ENCODE results near the gene LILRB1. TPM values are rescaled to one million over a fixed set of nuclear protein-coding genes. Genes with fewer than 3 reads are reported as not detected.

LILRB1 gene
- total and polyA plus RNA-seq, 2 of the 13 experiments (the other 11 are each of a cell fraction or from before 2014, with no cell fraction given): not detected

GRCh38 chr19:54661846-54662481 lies 31.7 kb downstream of the LILRB1 start:
- Histone ChIP-seq H2AFZ (ENCODE audit: low read length) (no peak overlapping the region), H3K4me1 (ENCODE audit: insufficient read depth, low read length) (no peaks in the 10 kb centered on the region), H3K79me2 (ENCODE audit: insufficient read depth, low read length) (no peaks in the 10 kb centered on the region), H3K4me2 (ENCODE audit: low read depth, low read length) (no peak overlapping the region), H3K36me3 (replicated peaks in 1 of 2; ENCODE audit: control insufficient read depth in 1 of 2, insufficient read depth in 2 of 2, low read length in 2 of 2) (no peaks in the 10 kb centered on the region), H4K20me1 (ENCODE audit: insufficient read depth, low read length) (no peaks in the 10 kb centered on the region), H3K27ac (ENCODE audit: extremely low read length, insufficient read depth, low read length) (no peak overlapping the region), H3K9ac (ENCODE audit: insufficient read depth, low read depth, low read length) (no peak overlapping the region), H3K27me3 (ENCODE audit: control insufficient read depth in 1 of 2, insufficient read depth in 2 of 2, low read length in 2 of 2) (no peaks in the 10 kb centered on the region), H3K9me3 (ENCODE audit: low read length) (no peaks in the 10 kb centered on the region), H3K4me3 (replicated peaks in 1 of 3; ENCODE audit: insufficient read depth in 1 of 3, low read depth in 2 of 3, low read length in 3 of 3) (no peak overlapping the region)
- WGBS (ENCODE audit: low lambda C conversion rate): 70% methylated on average over 11 of the region's 13 CpGs
- TF ChIP-seq ZBTB10 (CRISPR knock-in tag; IDR thresholded peaks at IDR 0.05; ENCODE audit: borderline replicate concordance): no peak
- TF ChIP-seq TBP (CRISPR knock-in tag; IDR thresholded peaks at IDR 0.05): no peak
- TF ChIP-seq ATM (IDR thresholded peaks at IDR 0.05; ENCODE audit: borderline replicate concordance): no peak
- TF ChIP-seq ZNF337 (CRISPR knock-in tag; IDR thresholded peaks at IDR 0.05; ENCODE audit: borderline replicate concordance, low read depth): no peak
- no peak for TF ChIP-seq MTF2 (CRISPR knock-in tag; IDR thresholded peaks at IDR 0.05; ENCODE audit: borderline replicate concordance)
- TF ChIP-seq JUNB (CRISPR knock-in tag; IDR thresholded peaks at IDR 0.05; ENCODE audit: borderline replicate concordance): no peak
- no peak for TF ChIP-seq ZNF574 (CRISPR knock-in tag; IDR thresholded peaks at IDR 0.05)
- TF ChIP-seq MAX (IDR thresholded peaks at IDR 0.05): no peak
- TF ChIP-seq PHB2 (IDR thresholded peaks at IDR 0.05; ENCODE audit: partially characterized antibody): no peak
- no peak for TF ChIP-seq ZNF143 (CRISPR knock-in tag; IDR thresholded peaks at IDR 0.05)
- no peak for TF ChIP-seq ZNF749 (CRISPR knock-in tag; IDR thresholded peaks at IDR 0.05; ENCODE audit: borderline replicate concordance)
- TF ChIP-seq RBM22 (optimal IDR thresholded peaks at IDR 0.05; ENCODE audit: low read length): no peak
- TF ChIP-seq ZNF530 (CRISPR knock-in tag; IDR thresholded peaks at IDR 0.05; ENCODE audit: low read depth): no peak
- no peak for TF ChIP-seq ZFP41 (CRISPR knock-in tag; IDR thresholded peaks at IDR 0.05; ENCODE audit: borderline replicate concordance)
- no peak for TF ChIP-seq ZNF296 (CRISPR knock-in tag; conservative IDR thresholded peaks at IDR 0.05)
- TF ChIP-seq ZBTB7A (CRISPR knock-in tag; IDR thresholded peaks at IDR 0.05): no peak
- no peak for TF ChIP-seq KDM5A (IDR thresholded peaks at IDR 0.05; ENCODE audit: borderline replicate concordance, low read length)
- no peak for TF ChIP-seq ZNF282 (IDR thresholded peaks at IDR 0.05; ENCODE audit: partially characterized antibody)
- BruUV-seq (replicated peaks): no TSS peak
- intact Hi-C loops (cut with micrococcal nuclease; ENCODE audit: unreplicated experiment): no loop called here
- ChIA-PET CTCF (ENCODE audit: low intra/inter-chr PET ratio, low total read pairs) (no interaction called here), POLR2A (no interaction called here)
- in situ Hi-C loops (cut with HindIII; ENCODE audit: extremely low pct_ligation_motif_present, low pct_unique_long_range_greater_than_20kb): no loop called here
- ATAC-seq (no peak), FAIRE-seq (no peak), DNase-seq (ENCODE audit: low spot score) (no peak)

All from HepG2 (cell line).